Upper lobe of left lung (tissue), 4 donors: Measurements from ENCODE around the gene ME3.

Experiments
- EP300 ChIP-seq, 4 donors: sonication (generic); formaldehyde crosslinking; IDR thresholded peaks; one replicate each; pipeline ENCODE4 v1.5.1; 2017; ENCODE audit warnings: antibody characterized with exemption in 4 of 4, control low read depth in 2 of 4
- POLR2A ChIP-seq, 4 donors: fragments of 450-650 bp; IDR thresholded peaks; one replicate each; pipeline ENCODE4 v1.5.1; 2016 to 2017; ENCODE audit warnings: antibody characterized with exemption in 4 of 4, mild to moderate bottlenecking in 2 of 4
- TF ChIP-seq, protein P1 (sequence below), 6 experiments: fragments of 450-650 bp in 4 of 6; fragments of 200-600 bp in 2 of 6; sonication (generic) in 2 of 6; IDR thresholded peaks; one replicate each; pipeline ENCODE4 v1.5.1; 2016 to 2019; ENCODE audit warnings: antibody characterized with exemption in 6 of 6

DNA sequence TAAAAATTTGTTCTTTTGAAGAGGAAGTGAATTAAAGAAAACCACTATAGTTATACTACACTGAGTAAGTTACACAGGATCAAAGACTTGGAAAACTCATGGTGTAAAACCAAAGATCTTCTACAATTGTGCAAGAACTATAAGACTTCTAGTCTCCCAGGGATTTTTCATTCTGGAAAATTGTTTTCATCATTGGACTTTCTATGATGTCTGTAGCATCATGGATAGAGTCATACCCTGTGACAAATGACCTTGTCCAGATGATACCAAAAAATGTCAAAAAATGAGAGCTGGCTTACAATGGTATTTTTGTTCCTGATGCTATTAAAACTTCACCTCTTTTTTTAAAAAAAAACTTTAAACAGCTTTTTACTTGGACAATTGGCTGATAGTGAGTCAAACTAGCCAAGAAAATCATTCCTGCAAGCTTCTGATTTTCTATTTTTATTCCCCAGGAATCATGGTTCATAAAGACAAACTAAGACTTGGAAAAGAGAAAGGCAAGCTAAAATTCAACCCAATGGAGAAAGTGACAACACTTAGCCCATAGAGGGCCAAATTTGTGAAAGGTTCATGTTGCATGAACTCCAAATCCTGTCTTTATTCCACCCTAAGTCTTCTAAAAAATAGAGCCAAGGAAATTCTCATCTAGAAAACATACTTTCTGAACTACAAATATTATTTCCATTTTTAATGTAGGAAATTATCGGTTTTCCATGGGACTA is 30.7 kb downstream of the ME3 start:
- TF ChIP-seq, protein P1, sequence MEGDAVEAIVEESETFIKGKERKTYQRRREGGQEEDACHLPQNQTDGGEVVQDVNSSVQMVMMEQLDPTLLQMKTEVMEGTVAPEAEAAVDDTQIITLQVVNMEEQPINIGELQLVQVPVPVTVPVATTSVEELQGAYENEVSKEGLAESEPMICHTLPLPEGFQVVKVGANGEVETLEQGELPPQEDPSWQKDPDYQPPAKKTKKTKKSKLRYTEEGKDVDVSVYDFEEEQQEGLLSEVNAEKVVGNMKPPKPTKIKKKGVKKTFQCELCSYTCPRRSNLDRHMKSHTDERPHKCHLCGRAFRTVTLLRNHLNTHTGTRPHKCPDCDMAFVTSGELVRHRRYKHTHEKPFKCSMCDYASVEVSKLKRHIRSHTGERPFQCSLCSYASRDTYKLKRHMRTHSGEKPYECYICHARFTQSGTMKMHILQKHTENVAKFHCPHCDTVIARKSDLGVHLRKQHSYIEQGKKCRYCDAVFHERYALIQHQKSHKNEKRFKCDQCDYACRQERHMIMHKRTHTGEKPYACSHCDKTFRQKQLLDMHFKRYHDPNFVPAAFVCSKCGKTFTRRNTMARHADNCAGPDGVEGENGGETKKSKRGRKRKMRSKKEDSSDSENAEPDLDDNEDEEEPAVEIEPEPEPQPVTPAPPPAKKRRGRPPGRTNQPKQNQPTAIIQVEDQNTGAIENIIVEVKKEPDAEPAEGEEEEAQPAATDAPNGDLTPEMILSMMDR (IDR thresholded peaks at IDR 0.05): no peak
- TF ChIP-seq EP300 (IDR thresholded peaks at IDR 0.05) (no peak), POLR2A (IDR thresholded peaks at IDR 0.05) (no peak)
